Measurements from ENCODE around the gene NEK7.
"Not testable (repeated sequence)": the region's sequence is repeated elsewhere in the genome, so short reads cannot be mapped to it uniquely, and the experiment has no call there.

Gene NEK7

GRCh38 chr1:198298640-198299039, 141.8 kb downstream of the NEK7 start:
- no peak for DNase-seq

GRCh38 chr1:198300451-198300850, 143.7 kb downstream of the NEK7 start:
- DNase-seq, result no peak

- DNase-seq, result no peak
Measured at GRCh38 chr1:198304431-198304830, 147.6 kb downstream of the NEK7 start.

GRCh38 chr1:198314817-198315216, 158.0 kb downstream of the NEK7 start:
- DNase-seq, result not testable (repeated sequence)

- DNase-seq, result not testable (repeated sequence)
Measured at GRCh38 chr1:198315331-198315730, 158.5 kb downstream of the NEK7 start.

GRCh38 chr1:198316546-198317100, 159.8 kb downstream of the NEK7 start:
- DNase-seq, result no peak

GRCh38 chr1:198318085-198318484, 161.3 kb downstream of the NEK7 start:
- DNase-seq, result no peak

GRCh38 chr1:198320759-198321158, 164.0 kb downstream of the NEK7 start:
- DNase-seq, result no peak

- no peak for DNase-seq
Measured at GRCh38 chr1:198326232-198326631, 169.4 kb downstream of the NEK7 start.

GRCh38 chr1:198326915-198327314, 170.1 kb downstream of the NEK7 start:
- no peak for DNase-seq

GRCh38 chr1:198328458-198329032, 171.7 kb downstream of the NEK7 start:
- no peak for DNase-seq

- DNase-seq, result no peak
Measured at GRCh38 chr1:198330982-198331615, 174.3 kb downstream of the NEK7 start.

- no peak for DNase-seq
Measured at GRCh38 chr1:198333744-198334143, 176.9 kb downstream of the NEK7 start.

- no peak for DNase-seq
Measured at GRCh38 chr1:198335663-198336062, 178.9 kb downstream of the NEK7 start.

- no peak for DNase-seq
Measured at GRCh38 chr1:198337886-198338285, 181.1 kb downstream of the NEK7 start.

- no peak for DNase-seq
Measured at GRCh38 chr1:198340139-198340538, 183.3 kb downstream of the NEK7 start.

GRCh38 chr1:198346178-198346577, 189.4 kb downstream of the NEK7 start:
- no peak for DNase-seq

GRCh38 chr1:198350456-198350855, 193.7 kb downstream of the NEK7 start:
- DNase-seq, result no peak

- DNase-seq, result no peak
Measured at GRCh38 chr1:198352975-198353695, 196.3 kb downstream of the NEK7 start.

GRCh38 chr1:198357937-198358336, 201.1 kb downstream of the NEK7 start:
- DNase-seq, result no peak

GRCh38 chr1:198359024-198359653, 202.3 kb downstream of the NEK7 start:
- no peak for DNase-seq

- no peak for DNase-seq
Measured at GRCh38 chr1:198360208-198360729, 203.5 kb downstream of the NEK7 start.

- no peak for DNase-seq
Measured at GRCh38 chr1:198361237-198361767, 204.5 kb downstream of the NEK7 start.

Data from NCI-H1092 (cell line).